GM12892 (cell line): ENCODE data around the gene SERPINB2.

Source experiments
- POLR2A ChIP-seq: IDR thresholded peaks from 2 replicates; pipeline ENCODE4 v1.6.1; 2011; ENCODE audit warnings: low read depth, low read length, control low read depth
- POLR2AphosphoS5 ChIP-seq: IDR thresholded peaks from 2 replicates; pipeline ENCODE4 v1.6.1; 2011; ENCODE audit warnings: low read depth, low read length, control low read depth

GRCh38 chr18:63908858-63909257 is 21.4 kb downstream of the SERPINB2 start:
- TF ChIP-seq POLR2A: no peak
- TF ChIP-seq POLR2AphosphoS5: no peak
